Inferior parietal cortex (tissue), 1 donor: ENCODE measurements around the gene SPATA6L.

Experiments
- DNase-seq: peaks from one replicate; pipeline ENCODE4 v3.0.0-alpha.2; 2016; ENCODE audit errors: extremely low spot score

SPATA6L gene

DNA sequence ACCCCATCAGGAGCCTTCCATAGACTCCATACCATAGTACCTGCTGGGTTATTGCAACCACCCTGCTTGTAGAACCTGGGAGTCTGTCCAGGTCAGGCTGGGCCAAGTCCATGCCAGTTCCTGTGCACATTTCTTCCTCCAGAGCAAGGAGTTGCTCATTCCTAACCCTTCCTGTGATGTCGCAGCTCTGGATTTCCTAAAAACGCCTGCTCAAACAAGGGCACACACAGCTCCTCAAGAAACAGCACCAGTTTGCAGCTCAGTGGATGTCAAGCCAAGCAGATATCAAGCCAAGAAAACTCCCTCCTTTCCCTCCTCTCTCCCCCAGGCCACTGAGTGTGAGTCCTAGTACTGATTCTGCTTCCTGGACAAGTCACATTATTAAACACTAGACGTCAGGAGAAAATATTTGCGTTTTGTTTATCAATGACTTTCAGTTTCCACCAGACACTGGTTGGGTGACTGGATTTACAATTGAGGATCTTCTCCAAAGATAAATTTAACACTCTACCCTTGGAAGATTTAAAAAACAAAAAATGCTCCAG is 116.5 kb downstream of the SPATA6L start:
- no peak for DNase-seq

DNA sequence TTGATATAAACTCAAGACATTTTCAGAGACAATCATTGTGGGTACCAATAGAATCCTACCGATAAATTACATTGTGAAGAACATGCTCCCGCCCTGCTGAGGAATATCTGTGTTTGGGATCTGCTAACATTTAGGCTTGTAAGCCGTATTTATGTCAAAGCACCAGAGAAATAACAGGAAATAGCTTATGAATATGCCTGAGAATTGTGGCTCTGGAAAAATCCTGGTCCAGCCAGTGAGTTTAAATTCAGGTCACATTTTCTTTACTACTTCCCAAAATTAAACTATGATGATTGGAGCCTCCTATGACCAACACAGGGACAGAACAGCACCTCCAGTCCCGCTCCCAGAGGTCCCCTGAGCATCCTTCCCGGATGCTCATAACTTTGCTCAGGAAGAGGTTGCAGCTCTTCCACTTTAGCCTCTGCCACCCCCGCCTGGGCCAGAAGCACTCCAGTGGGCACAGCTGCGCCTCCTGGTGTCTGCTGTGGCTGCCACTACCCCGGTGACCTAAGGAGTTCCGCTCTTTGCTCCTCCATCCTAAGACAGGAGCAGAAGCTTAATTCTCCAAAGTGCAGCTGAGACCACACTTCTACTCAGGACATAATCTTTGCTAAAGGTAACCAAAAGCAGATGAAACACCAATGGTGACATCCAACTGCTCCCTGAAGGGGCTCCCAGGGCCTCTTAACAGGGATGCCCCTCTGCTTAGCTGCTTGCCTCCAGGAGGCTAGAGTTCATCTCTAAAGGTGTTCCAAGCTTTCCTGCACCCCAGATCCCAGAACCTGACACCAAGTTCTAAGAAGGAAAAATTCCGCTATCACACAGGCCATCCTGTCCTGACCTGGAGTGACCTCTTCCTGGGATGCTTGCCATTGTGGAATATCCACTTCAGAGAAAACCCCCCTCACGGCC is 117.2 kb downstream of the SPATA6L start:
- no peak for DNase-seq
